ENCODE data around the gene ZNF775.

- TF ChIP-seq, protein P1, sequence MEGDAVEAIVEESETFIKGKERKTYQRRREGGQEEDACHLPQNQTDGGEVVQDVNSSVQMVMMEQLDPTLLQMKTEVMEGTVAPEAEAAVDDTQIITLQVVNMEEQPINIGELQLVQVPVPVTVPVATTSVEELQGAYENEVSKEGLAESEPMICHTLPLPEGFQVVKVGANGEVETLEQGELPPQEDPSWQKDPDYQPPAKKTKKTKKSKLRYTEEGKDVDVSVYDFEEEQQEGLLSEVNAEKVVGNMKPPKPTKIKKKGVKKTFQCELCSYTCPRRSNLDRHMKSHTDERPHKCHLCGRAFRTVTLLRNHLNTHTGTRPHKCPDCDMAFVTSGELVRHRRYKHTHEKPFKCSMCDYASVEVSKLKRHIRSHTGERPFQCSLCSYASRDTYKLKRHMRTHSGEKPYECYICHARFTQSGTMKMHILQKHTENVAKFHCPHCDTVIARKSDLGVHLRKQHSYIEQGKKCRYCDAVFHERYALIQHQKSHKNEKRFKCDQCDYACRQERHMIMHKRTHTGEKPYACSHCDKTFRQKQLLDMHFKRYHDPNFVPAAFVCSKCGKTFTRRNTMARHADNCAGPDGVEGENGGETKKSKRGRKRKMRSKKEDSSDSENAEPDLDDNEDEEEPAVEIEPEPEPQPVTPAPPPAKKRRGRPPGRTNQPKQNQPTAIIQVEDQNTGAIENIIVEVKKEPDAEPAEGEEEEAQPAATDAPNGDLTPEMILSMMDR (IDR thresholded peaks at IDR 0.05), result no peak
- TF ChIP-seq POLR2A (IDR thresholded peaks at IDR 0.05), result no peak
Observed at GRCh38 chr7:150377196-150377595, 1.9 kb upstream of the ZNF775 start.

Data from esophagus squamous epithelium (tissue), 4 donors.